NOMO-1 (cell line): ENCODE measurements around the gene PPP6R3.
A peak's percentile ranks its signal among the peaks of the same experiment; 100 is the strongest.
"Not testable (repeated sequence)": the region's sequence is repeated elsewhere in the genome, so short reads cannot be mapped to it uniquely, and the experiment has no call there.

ENCODE experiments used
- DNase-seq, 2 experiments: peaks; one replicate each; lab custom pipeline; 2025; ENCODE audit not compliant: unreplicated experiment in 2 of 2; lab: John Stamatoyannopoulos, UW

The PPP6R3 gene

DNA sequence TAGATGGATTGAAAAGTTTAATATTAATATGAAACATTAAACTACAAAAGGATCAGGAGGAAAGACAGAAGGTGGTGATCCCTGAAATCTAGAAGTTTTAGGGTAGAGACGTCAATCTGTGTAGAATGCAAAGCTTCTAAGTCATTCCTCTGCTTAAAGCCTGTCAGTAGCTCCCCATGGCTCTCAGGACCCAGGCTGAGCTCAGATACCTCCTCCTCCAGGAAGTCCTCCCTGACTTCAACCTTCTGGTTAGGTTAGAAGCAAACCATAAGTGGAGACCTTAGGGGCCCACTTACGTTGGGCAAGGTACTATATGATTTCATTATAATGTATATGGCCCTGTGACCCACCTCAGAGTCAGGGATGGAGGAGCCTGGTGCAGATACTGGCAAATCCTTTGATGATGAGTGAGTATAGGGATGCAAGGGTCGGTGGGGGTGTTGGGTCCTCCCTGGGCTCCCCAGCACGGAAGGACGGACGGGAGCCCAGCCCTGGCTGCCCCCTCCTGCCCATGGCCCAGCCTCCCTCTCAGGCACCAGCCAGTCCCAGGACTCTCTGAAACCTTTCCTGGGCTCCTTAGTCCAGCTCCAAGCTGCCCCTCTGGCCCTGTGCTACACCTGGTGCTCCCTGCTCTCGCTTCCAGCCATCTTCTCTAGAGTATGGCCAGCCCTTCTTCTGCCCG, 3.2 kb upstream of the PPP6R3 start:
- no peak for DNase-seq

DNA sequence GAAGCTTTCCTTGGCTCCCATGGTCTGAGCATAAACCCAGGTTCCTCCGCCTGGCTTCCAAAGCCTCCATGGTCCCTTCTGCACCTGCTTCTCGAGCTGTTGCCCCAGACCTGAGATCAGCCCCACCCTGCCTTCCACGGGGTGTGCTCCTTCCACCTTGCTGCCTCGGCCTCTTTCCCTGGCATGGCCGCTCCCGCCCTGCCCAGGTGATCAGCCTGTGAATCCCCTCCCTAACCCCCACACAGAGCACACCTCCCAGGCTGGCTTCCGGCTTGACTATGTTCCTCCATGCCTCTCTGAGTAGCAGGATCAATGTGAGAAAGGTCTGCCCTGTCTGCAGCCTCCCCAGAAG, 2.7 kb upstream of the PPP6R3 start:
- DNase-seq, result no peak

DNA sequence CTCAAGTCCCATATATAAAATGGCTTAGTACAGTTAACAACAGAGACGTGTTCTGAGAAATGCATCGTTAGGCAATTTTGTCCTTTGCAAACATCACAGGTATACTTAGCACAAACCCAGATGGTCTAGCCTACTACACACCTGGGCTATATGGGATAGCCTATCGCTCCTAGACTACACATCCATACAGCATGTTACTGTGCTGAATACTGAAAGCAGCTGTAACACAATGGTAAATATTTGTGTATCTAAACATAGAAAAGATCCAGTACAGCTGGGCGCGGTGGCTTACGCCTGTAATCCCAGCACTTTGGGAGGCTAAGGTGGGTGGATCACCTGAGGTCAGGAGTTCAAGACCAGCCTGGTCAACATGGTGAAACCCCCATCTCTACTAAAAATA, 2.2 kb upstream of the PPP6R3 start:
- not testable (repeated sequence) for DNase-seq

DNA sequence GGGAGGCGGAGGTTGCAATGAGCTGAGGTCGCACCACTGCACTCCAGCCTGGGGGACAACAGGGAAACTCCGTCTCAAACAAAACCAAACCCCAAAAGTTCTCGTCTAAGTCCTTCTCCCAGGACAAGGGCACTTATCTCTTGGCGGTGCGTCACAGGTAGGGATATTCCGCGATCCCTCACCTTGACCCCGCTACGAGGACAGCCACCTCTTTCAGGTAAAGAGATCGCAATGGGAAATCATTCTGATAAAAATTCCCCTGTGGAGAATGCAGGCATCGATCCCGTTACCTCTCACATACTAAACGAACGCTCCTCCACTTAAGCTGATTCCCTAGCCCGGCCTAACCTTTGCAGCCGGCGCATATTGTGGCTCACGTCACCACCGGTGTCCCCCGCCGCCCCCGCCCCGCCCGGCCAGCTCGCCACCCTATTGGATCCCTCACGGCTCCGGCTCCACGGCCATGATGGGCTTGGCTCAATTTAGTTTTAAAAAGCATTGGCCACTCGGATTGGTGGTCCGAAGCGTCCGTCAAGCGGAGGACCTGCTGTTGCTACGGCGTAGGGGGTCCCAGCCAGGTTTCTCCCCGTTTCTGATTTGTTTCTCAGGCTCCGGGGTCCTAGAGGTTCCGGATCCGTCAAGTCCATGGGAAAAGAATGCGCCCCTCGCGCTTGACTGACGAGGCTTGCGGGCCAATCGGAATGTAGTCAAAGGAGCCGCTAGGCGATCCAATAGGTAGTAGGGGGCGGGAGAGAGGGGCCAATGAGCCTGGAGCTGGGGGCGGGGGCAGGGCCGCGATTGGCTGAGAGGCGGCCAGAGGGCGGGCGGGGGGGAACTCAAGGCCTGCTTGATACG, 439 bp upstream of the PPP6R3 start:
- DNase-seq, result peak; percentile 97 to 99

DNA sequence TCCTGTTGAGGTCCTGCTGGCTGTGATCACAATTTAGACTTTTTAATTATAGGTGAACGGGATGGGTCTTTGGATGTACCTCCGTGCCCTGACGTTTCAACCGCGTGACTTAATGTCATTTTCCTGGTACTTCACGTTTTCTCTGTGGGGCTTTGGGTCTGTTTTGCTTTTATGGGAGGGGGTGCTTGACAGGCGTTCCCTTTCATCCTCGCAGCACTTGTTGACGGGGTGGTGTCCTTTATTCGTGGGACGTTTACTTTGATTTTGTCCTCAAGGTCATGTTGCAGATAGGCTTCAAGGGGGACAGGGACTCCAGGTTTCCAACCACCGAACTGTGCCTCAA, 994 bp downstream of the PPP6R3 start:
- DNase-seq, result no peak

DNA sequence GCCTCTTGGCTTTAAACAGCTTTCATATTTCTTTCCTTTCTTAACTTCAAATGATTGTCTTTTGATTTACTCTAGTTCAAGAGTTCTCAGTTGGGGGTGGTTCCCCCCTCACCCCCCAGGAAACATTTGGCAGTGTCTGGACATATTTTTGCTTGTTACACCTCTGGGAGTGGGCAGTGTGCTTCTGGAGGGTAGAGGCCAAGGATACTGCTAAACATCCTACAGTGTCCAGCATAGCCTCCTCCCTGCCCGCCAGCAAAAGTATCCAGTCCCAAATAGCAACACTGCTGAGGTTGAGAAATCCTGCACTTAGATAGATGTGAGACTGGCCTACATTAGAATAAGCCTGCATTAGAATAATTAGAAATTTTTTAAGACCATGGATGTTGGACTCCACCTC, 3.2 kb downstream of the PPP6R3 start:
- no peak for DNase-seq

DNA sequence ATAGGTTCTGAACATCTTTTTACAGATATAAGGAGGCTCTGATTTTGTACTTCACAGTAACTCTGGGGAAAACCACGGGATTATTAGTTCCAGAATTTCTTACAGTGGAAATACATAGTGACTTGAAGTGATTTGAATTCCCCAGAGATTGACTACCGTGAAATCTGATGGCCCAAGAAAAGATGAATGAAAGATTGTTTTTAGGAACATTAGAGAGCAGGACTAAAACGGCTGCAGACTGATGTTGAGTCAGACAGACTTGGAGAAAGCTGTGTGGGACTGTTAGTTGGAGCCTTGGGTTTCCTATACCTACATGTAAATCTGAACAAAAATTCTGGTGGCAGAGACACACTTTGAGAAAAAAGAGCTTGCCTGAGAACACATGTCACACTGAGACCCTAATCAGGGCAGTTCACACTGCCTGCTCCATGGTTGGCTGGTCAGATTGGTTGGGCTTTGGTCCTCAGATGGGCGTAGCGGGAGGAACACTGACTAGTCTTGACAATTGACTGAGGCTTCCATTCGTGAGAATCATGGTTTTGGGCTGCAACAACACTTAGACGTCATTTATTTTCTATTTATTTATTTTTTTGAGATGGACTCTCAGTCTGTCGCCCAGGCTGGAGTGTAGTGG, 6.8 kb downstream of the PPP6R3 start:
- DNase-seq, result no peak

DNA sequence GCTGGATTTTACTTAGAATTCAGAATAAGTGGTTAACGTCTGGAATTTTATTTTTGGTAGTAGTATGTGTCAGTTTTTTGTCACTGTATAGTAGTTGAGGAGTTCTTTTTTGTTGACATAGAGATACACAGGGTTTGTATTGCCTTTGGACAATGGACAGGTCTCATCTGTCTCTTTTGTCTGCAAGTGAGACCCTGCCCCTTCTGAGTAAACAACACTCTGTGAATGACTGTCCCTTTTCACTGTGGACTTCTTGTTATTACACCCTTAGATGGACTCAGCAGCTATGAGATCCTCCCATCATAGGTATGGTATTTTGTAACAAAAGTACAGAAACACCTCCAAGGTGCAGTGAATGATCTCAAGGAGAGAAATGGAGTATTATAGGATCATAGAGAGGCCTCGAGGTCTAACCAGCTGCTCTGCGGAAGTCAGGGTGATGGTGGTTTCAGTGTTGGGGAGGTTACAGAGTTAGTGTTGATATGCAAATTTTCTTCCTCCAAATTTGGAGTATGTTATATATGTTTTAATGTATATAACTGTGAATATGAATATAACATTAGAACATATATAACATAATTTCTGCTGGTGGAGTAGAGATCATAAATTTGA, 7.8 kb downstream of the PPP6R3 start:
- DNase-seq, result no peak

DNA sequence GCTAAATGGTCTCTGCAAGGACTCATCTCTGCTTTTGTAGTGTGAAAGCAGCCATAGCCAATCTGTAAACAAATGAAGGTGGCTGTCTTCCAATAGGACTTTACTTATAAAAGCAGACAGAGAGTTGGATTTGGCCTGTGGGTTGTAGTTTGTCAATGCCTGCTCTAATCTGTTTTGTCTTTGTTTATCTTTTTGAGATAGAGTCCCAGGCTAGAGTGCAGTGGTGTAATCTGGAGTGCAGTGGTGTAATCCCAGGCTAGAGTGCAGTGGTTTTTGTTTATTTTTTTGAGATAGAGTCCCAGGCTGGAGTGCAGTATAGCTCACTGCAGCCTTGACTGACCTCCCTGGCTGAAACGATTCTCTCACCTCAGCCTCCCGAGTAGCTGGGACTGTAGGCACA, 8.6 kb downstream of the PPP6R3 start:
- DNase-seq, result no peak

DNA sequence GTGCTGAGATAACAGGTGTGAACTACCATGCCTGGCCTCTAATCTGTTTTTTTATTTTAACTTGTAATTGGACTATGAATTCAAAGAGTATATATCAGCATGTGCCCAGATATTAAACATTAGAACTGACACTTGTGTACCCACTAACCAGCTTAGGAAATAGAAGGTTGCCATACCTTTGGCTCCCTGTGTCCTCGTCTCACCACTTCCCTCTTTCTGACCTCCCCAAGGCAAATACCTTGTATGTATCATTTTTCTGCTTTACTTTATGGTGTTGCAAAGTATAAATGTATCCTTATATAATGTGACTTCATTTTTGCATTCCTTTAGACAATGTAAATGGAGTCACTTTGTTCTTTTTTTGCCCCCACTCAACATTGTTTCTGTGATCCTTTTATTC, 9.1 kb downstream of the PPP6R3 start:
- DNase-seq, result no peak

DNA sequence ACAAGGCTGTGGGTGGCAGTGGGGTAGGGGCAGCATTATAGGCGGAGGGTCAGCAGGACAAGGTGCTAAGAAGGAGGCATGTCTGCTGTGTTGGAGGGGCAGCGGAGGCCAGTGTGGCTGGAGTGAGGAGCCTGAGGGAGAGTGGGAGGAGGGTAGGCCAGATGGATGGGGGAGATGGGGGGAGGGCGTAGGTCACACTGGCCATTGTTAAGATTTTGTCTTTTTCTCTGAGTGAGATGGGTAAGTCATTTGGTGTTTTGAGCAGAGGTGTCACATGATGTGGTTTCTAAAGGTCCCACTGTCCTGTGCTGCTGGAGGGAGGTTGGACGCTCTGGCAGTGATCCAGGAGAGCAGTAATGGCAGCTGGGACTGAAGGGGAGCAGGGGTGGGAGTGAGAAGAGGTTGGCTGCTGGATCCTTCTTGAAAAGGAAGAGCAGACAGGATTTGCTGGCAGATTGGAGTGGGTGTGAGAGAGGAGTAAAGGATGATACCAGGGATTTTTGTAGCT, 9.8 kb downstream of the PPP6R3 start:
- no peak for DNase-seq

DNA sequence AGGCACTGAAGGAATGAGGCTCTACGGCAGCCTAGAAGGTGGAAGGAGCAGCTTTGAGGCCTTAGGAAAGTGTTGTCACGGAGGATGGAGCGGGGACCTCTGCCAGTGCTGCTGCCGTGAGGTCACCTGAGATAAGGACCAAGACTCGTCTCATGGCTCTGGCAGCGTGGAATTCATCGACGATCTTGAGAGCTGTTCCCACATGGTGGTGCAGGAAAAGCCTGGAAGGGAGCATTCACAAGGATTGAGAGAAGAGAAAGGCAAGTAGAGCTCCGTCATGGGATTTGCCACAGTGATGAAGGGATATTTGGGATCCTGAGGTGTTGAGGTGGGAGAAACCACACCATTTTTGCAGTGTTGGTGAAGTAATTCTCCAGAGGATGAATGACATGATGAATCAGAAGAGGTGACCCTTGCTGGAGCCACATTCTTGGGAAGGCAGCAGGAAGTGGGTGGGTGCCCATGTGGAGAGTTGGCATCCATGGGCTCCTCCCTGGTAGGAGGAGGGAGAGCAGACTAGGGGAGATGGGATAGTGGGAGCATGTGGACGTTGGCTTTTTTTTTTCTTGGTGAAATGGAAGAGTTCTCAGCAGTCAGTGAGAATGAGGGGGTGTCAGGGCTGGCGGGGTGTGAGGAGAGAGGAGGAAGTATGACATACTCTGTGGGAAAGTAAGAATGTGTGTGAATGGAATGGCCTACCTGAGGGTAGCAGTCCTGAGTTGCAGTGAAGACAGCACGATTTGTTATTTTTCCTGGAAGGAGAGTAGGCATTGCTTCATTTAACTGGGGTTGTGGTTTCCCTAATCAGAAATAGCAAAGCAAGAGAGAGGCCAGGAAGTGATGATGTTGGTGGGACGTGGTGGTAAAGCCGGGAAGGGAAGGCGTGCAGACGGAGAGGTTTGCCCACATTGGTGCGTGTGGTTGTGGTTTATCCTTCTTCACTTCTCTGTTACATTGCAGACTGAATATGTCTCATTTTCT, 11.1 kb downstream of the PPP6R3 start:
- peak; percentile 40 to 68 for DNase-seq

DNA sequence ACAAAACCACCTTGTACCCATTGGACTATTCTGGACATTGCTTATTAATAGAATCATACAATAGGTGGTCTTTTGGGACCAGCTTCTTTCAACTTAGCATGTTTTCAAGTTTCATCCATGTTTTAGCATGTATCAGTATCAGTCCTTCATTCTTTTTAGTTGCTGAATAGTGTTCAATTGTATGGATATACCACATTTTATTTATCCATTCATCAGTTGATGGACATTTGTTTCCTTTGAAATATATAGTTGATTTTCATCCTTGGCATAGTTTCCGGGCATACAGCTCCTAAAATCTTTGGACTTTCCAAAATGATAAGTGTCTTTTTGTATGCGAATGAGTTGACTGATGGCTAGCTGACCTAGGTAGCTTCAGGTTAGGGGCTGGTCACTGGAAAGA, 12.2 kb downstream of the PPP6R3 start:
- no peak for DNase-seq

DNA sequence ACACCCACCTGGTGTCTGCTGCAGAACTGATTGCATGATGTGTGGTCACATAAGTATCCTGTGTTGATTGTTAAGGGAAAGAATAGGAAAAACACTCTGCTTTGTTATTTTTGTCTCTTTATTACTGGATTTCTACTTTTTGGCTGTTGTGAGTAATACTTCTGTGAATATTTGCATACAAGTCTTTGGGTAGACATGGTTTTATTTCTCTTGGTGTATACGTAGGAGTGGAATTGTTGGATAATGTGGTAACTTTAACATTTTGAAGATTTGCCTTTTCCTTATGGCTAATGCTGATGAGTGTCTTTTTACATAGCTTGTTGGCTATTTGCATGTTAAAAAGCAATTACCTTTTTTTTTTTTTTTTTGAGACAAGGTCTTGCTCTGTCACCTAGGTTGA, 13.1 kb downstream of the PPP6R3 start:
- DNase-seq, result no peak

DNA sequence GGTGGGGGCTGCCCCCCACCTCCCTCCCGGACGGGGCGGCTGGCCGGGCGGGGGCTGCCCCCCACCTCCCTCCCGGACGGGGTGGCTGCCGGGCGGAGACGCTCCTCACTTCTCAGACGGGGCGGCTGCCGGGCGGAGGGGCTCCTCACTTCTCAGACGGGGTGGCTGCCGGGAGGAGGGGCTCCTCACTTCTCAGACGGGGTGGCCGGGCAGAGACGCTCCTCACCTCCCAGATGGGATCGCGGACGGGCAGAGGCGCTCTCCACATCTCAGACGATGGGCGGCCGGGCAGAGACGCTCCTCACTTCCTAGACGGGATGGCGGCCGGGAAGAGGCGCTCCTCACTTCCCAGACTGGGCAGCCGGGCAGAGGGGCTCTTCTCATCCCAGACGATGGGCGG, 15.1 kb downstream of the PPP6R3 start:
- DNase-seq, result not testable (repeated sequence)

DNA sequence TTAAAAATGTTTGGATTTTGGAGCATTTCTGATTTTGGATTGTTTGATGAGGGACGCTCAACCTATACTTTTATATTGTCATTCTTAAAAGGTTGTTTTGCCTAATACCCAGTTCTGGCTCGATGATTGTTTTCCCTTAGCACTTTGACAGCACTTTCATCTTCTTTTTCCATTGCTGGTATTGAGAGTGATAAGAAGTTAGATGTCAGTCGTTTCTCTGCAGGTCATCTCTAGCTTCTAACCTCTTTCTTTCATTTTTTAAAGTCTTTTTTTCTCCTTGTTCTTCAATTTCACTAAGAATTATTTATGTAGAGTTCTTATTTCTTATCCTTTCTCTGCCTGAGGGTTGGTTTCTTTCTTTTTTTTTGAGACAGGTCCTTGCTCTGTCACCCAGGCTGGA, 18.8 kb downstream of the PPP6R3 start:
- DNase-seq, result no peak

DNA sequence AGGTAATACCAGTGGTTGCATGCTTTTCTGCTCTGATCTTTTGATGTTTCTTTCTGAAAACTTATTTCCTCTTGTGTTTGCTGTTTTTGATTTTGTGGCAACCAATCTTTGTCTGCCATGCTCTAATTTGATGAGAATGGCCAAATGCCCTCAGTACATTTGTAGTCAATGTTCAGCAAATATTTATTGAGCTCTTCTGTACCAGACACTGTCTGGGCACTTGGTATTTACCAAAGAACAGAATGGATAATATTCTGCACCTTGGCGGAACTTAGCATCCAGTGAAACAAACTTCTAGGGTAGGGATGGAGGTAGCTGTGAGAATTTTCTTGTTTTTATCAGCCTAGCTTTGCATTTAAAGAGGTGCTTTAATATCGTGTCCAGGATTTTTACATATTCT, 19.6 kb downstream of the PPP6R3 start:
- no peak for DNase-seq

DNA sequence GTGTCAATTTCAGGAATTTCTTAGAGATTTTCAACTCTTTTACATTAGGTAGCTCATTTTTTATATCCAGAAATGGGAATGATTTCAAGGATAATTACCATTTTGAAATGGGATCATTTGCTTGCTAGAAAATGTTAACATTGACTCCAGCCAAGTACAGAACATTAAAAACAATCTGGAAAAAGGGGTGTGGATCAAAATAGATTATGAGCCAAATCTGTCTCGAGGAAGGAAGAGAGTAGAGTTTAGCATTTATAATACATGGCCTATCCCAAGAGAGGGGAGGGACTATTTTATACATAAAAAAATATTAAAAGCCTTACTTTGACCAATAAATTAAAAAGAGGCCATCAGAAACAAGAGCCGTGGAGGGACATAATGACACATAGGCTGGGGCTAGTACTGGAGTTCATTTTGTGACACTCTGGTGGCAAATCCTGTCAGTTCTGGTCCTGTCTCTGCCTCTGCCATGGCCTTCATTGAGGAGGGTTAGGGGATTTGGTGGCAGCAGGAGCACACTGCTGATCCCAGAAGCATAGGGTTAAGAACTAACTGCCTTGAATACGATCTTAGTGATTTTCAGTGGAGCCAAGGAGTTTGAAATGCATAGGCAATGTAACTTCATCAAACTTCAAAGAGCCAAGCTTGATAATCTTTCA, 20.4 kb downstream of the PPP6R3 start:
- no peak for DNase-seq

DNA sequence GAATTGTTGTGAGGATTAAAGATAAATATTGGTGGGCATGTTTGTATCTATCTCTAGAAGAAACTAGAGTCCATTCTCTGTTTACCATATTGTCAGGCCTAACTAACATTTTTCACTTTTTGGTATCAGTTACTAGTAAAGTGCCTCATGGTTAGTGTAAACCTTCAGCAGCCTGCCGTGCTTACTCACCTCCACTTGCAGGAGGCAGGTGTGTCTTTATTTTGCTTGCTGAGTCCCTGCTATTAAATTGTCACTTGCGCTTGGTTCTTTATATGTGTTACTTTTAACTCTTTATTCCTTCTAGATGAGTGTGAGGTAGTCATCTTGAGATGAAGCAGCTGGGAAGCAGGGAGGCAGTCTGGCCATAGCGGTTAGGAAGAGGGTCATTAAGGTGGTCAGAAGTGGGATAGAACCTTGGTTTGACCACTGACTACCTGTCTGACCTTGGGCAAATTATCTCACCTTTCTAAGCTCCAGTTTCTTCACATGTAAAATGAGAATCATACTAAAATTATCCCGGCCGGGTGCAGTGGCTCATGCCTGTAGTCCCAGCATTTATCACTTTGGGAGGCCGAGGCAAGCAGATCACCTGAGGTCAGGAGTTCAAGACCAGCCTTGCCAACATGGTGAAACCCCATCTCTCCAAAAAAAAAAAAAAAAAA, 21.2 kb downstream of the PPP6R3 start:
- DNase-seq, result no peak
